ENCODE measurements around the gene PHLPP1.

- no peak for TF ChIP-seq CTCF (IDR thresholded peaks at IDR 0.05)
- no peak for TF ChIP-seq POLR2A (IDR thresholded peaks at IDR 0.05)
Measured at GRCh38 chr18:62776024-62776570, 60.8 kb downstream of the PHLPP1 start.
